ENCODE data around the gene LRRC8D.

Gene LRRC8D

DNA sequence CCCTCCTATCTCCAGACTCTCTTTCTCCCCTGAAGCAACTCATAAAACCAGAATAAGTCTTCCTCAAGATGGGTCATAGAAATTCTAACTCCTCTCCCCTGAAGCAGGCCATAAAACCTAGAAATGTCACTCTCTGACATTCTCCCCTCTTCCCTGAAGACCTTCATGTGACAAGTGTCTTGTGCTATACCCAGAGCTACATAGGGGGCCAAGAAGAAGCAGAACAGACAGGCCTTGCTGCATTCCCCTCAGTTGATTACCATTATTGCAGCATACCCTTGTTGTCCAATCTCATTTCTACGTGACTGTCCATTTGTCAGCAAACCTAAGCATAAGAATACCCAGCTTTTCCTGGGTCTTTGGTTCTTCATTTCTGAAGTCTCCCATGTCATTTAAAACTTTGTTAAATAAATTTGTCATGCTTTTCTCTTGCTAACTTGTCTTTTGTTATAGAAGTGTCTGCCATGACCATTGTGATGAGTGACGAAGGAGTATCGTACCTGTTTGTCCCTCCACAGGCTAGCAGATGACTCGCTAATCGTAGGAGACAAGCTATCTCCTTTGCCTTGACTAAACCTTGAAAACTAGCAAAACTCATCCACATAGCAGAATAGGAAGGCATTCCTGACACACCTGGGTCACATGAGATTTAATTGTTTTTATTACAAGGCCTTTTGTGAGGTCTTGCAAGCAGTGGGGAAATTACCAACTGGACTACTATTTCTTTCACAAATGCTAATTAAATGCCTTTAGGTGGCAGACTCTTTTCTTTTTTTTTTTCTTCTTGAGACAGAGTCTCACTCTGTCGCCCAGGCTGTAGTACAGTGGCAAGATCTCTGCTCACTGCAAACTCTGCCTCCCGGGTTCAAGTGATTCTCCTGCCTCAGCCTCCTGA is 134.7 kb downstream of the LRRC8D start:
- no peak for TF ChIP-seq ZFX (IDR thresholded peaks at IDR 0.05)
- TF ChIP-seq, protein P1, sequence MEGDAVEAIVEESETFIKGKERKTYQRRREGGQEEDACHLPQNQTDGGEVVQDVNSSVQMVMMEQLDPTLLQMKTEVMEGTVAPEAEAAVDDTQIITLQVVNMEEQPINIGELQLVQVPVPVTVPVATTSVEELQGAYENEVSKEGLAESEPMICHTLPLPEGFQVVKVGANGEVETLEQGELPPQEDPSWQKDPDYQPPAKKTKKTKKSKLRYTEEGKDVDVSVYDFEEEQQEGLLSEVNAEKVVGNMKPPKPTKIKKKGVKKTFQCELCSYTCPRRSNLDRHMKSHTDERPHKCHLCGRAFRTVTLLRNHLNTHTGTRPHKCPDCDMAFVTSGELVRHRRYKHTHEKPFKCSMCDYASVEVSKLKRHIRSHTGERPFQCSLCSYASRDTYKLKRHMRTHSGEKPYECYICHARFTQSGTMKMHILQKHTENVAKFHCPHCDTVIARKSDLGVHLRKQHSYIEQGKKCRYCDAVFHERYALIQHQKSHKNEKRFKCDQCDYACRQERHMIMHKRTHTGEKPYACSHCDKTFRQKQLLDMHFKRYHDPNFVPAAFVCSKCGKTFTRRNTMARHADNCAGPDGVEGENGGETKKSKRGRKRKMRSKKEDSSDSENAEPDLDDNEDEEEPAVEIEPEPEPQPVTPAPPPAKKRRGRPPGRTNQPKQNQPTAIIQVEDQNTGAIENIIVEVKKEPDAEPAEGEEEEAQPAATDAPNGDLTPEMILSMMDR (conservative IDR thresholded peaks at IDR 0.05): no peak

DNA sequence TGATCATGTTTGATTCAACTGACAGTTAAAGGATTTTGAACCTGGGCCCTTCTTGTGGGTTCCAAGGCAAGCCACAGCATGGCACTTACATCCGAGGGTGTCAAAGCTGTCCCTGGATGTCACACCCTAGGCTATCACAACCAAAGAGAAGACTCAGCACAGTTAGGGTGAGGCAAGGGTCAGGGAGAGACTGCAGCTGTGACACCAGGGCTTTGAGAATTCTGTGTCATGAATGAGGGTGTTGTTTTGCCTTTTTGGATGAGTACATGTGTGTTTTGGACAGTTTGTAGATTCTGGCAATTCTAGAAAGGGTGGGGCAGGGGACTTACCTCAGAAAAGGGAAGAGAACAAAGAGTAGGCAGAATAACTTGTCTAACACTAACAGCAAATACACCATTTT is 136.3 kb downstream of the LRRC8D start:
- H3K27ac ChIP-seq: no peak overlapping the region

More for the DNA sequence above, 134.7 kb downstream of the LRRC8D start:
- H3K27ac ChIP-seq: no peak overlapping the region

DNA sequence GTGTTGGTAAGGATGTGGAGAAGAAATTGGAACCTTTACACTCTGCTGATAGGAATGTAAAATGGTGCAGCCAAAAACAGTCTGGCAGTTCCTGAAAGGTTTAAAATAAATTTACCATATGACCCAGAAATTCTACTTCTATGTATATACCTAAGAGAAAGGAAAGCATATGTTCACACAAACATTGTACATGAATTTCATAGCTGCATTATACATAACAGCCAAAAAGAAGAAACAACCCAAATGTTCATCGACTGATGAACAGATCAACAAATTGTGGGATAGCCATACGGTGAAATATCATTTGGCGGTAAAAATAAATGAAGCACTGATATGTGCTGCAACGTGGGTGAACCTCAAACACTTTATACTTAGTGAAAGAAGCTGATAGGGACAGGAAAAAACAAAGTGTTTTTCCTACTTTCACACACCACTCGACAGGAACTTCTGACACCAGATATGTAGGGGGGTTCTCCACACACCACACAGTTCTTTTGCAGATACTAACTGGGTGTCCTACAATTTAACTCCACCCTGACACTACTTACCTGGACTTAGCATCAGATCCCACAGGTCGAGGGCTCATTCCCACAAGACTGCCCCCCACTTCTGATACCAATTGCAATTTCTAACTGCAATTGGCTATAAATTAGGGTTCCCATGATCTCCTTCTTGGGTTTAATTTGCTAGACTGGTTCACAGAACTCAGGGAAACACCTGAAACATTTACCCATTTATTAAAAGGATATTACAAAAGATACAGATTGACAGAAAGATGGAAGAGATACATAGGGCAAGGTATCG is 138.2 kb downstream of the LRRC8D start:
- H3K27ac ChIP-seq: no peak overlapping the region
- TF ChIP-seq, protein P1 (conservative IDR thresholded peaks at IDR 0.05): no peak
- TF ChIP-seq ZFX (IDR thresholded peaks at IDR 0.05): no peak

More for the DNA sequence above, 136.3 kb downstream of the LRRC8D start:
- TF ChIP-seq ZFX (IDR thresholded peaks at IDR 0.05): no peak
- TF ChIP-seq, protein P1 (conservative IDR thresholded peaks at IDR 0.05): no peak

DNA sequence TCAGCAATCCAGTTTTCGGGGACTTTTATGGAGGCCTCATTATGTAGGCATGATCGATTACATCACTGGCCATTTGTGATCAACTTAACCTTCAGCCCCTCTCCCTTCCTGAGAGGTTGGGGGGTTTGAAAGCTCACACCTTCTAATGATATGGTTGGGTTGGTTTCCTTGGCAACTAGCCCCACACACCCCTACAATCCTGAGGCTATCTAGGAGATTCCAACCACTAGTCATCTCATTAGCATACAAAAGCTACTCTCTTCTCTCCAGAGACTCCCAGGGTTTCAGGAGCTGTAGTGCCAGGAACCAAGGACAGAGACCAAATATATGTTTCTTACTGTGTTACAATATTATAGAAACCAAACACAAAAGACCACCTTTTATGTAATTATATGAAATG is 138.9 kb downstream of the LRRC8D start:
- H3K27ac ChIP-seq: no peak overlapping the region
- TF ChIP-seq, protein P1 (conservative IDR thresholded peaks at IDR 0.05): no peak
- TF ChIP-seq ZFX (IDR thresholded peaks at IDR 0.05): no peak

DNA sequence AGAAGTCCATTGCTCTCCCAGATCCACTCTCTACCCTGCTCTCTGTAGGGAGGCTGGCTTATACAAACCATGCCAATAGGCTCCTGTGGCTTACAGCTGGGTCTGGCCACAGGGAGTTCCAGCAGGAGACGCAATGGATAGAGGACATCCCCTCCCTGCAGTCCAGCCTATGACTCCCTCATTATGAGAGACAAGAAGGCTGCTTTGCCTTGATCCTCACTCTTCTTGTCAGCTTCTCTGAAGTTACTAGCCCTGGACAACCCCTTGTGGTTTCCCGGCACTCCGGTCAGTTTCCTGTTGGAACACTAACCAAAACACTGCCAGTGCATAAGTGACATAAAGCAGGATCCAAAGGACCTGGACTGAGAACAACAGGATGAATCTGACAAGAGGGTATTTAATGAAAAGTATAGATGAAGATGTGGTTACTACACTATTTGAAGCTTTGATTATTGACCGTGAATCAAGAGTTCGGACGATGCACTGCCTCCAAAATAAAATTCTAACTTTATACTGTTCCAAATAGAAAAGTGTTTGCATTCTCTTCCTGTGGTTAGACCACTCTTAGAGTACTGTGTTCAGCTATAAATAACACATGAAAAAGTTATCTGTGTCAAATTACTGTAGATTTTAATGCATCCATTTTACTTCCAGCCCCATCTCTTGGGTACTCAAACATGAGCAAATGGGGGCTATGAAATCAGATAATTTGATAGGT is 141.4 kb downstream of the LRRC8D start:
- no peak overlapping the region for H3K27ac ChIP-seq

DNA sequence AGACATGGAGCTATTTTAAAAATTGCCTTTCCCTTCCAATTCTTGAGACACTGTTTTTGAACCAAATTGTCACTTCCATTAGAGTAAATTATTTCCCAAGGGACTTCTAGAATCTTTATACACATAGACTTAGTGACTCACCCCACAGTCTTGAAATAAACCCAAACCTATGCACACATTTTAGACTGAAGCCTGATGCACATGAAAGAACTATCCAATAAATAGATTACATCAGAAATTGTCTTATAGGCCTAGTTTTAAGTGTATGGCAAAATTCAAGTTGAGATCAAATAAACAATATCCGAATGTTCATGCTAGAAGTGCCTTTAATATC is 141.9 kb downstream of the LRRC8D start:
- no peak overlapping the region for H3K27ac ChIP-seq
- TF ChIP-seq, protein P1 (conservative IDR thresholded peaks at IDR 0.05): no peak
- no peak for TF ChIP-seq ZFX (IDR thresholded peaks at IDR 0.05)

More for the DNA sequence above, 141.4 kb downstream of the LRRC8D start:
- no peak for TF ChIP-seq ZFX (IDR thresholded peaks at IDR 0.05)
- TF ChIP-seq, protein P1 (conservative IDR thresholded peaks at IDR 0.05): no peak
